Effector memory CD4-positive, alpha-beta T cell (primary cell): ENCODE results near the gene FMN1.

Source experiments
- DNase-seq, 3 donors: peaks; one replicate each; pipeline ENCODE4 v3.0.0-alpha.2; 2020
- H3K27ac ChIP-seq: 2 replicates; pipeline ENCODE4 v1.7.0; 2013; ENCODE audit warnings: mild to moderate bottlenecking, low read length, moderate library complexity; ENCODE audit not compliant: insufficient read depth, poor library complexity, severe bottlenecking
- H3K27me3 ChIP-seq: replicated peaks from 2 replicates; pipeline ENCODE4 v1.7.0; 2013; ENCODE audit warnings: mild to moderate bottlenecking, low read length; ENCODE audit not compliant: insufficient read depth, control insufficient read depth, poor library complexity, severe bottlenecking
- H3K36me3 ChIP-seq: 2 replicates; pipeline ENCODE4 v1.7.0; 2013; ENCODE audit warnings: mild to moderate bottlenecking, low read length, moderate library complexity; ENCODE audit not compliant: control insufficient read depth, insufficient read depth
- H3K4me1 ChIP-seq: 2 replicates; pipeline ENCODE4 v1.7.0; 2013; ENCODE audit warnings: low read length, mild to moderate bottlenecking; ENCODE audit not compliant: control insufficient read depth, insufficient read depth, poor library complexity, severe bottlenecking
- H3K4me3 ChIP-seq: 2 replicates; pipeline ENCODE4 v1.7.0; 2013; ENCODE audit warnings: low read length, low read depth, mild to moderate bottlenecking; ENCODE audit not compliant: insufficient read depth, poor library complexity, severe bottlenecking
- H3K9me3 ChIP-seq: 2 replicates; pipeline ENCODE4 v1.7.0; 2013; ENCODE audit warnings: mild to moderate bottlenecking, low read length, moderate library complexity; ENCODE audit not compliant: control insufficient read depth

The FMN1 gene

GRCh38 chr15:32802286-32802936 lies 392.1 kb downstream of the FMN1 start:
- Histone ChIP-seq H3K9me3 (no peaks in the 10 kb centered on the region), H3K27me3 (no peaks in the 10 kb centered on the region), H3K27ac (no peak overlapping the region), H3K4me3 (no peak overlapping the region), H3K4me1 (no peaks in the 10 kb centered on the region), H3K36me3 (no peaks in the 10 kb centered on the region)
- no peak for DNase-seq

GRCh38 chr15:32799936-32800535 lies 394.5 kb downstream of the FMN1 start:
- Histone ChIP-seq H3K4me1 (no peaks in the 10 kb centered on the region), H3K36me3 (no peaks in the 10 kb centered on the region), H3K4me3 (no peak overlapping the region), H3K9me3 (no peaks in the 10 kb centered on the region), H3K27ac (no peak overlapping the region), H3K27me3 (no peaks in the 10 kb centered on the region)
- DNase-seq, result no peak

GRCh38 chr15:32796856-32797255 lies 397.7 kb downstream of the FMN1 start:
- Histone ChIP-seq H3K9me3 (no peaks in the 10 kb centered on the region), H3K36me3 (no peaks in the 10 kb centered on the region), H3K4me1 (no peaks in the 10 kb centered on the region), H3K27me3 (no peaks in the 10 kb centered on the region), H3K27ac (no peak overlapping the region), H3K4me3 (no peak overlapping the region)
- DNase-seq, result no peak

- Histone ChIP-seq H3K9me3 (no peaks in the 10 kb centered on the region), H3K4me1 (no peaks in the 10 kb centered on the region), H3K27ac (no peak overlapping the region), H3K4me3 (no peak overlapping the region), H3K36me3 (no peaks in the 10 kb centered on the region), H3K27me3 (no peaks in the 10 kb centered on the region)
- no peak for DNase-seq
These were observed 399.5 kb downstream of the FMN1 start for GRCh38 chr15:32794973-32795372.

GRCh38 chr15:32792436-32792835 lies 402.1 kb downstream of the FMN1 start:
- DNase-seq, result no peak
- no peaks in the 10 kb centered on the region for H3K27me3 ChIP-seq
- no peaks in the 10 kb centered on the region for H3K36me3 ChIP-seq
- no peak overlapping the region for H3K4me3 ChIP-seq
- H3K9me3 ChIP-seq, result no peaks in the 10 kb centered on the region
- H3K27ac ChIP-seq, result no peak overlapping the region
- H3K4me1 ChIP-seq, result no peaks in the 10 kb centered on the region

GRCh38 chr15:32790352-32790999 lies 404.0 kb downstream of the FMN1 start:
- no peak overlapping the region for H3K27ac ChIP-seq
- no peak for DNase-seq
- no peaks in the 10 kb centered on the region for H3K36me3 ChIP-seq
- no peaks in the 10 kb centered on the region for H3K9me3 ChIP-seq
- H3K27me3 ChIP-seq, result no peaks in the 10 kb centered on the region
- H3K4me1 ChIP-seq, result no peaks in the 10 kb centered on the region
- H3K4me3 ChIP-seq, result no peak overlapping the region

- H3K27ac ChIP-seq, result no peak overlapping the region
- H3K9me3 ChIP-seq, result no peaks in the 10 kb centered on the region
- no peaks in the 10 kb centered on the region for H3K36me3 ChIP-seq
- no peaks in the 10 kb centered on the region for H3K4me1 ChIP-seq
- H3K4me3 ChIP-seq, result no peak overlapping the region
- DNase-seq, result no peak
- no peaks in the 10 kb centered on the region for H3K27me3 ChIP-seq
These were observed 406.6 kb downstream of the FMN1 start for GRCh38 chr15:32787949-32788348.

- Histone ChIP-seq H3K36me3 (peaks cover 3% of the 10 kb centered on the region), H3K4me3 (no peak overlapping the region), H3K4me1 (no peaks in the 10 kb centered on the region), H3K9me3 (no peaks in the 10 kb centered on the region), H3K27ac (no peak overlapping the region), H3K27me3 (no peaks in the 10 kb centered on the region)
- DNase-seq, result no peak
These were observed 407.6 kb downstream of the FMN1 start for GRCh38 chr15:32786906-32787305.

GRCh38 chr15:32784581-32784980 lies 409.9 kb downstream of the FMN1 start:
- Histone ChIP-seq H3K9me3 (no peaks in the 10 kb centered on the region), H3K27me3 (no peaks in the 10 kb centered on the region), H3K36me3 (peaks cover 3% of the 10 kb centered on the region), H3K4me3 (no peak overlapping the region), H3K27ac (no peak overlapping the region), H3K4me1 (no peaks in the 10 kb centered on the region)
- no peak for DNase-seq

GRCh38 chr15:32781781-32782180 lies 412.7 kb downstream of the FMN1 start:
- Histone ChIP-seq H3K4me3 (no peak overlapping the region), H3K27ac (no peak overlapping the region), H3K4me1 (no peaks in the 10 kb centered on the region), H3K36me3 (peaks cover 3% of the 10 kb centered on the region), H3K9me3 (no peaks in the 10 kb centered on the region), H3K27me3 (no peaks in the 10 kb centered on the region)
- no peak for DNase-seq
